Stimulated activated CD8-positive, alpha-beta memory T cell treated with anti-CD3 and anti-CD28 coated beads, Interleukin-2, amount 100 ng/mL, for 1 hour (primary cell): Measurements from ENCODE around the gene CABP4.
A peak's percentile ranks its signal among the peaks of the same experiment; 100 is the strongest.

Experiments used
- DNase-seq, 2 donors: peaks; one replicate each; pipeline ENCODE4 v3.0.0-alpha.2; 2020; ENCODE audit warnings: low read depth in 2 of 2

Gene CABP4

GRCh38 chr11:67455054-67455453, at the start of gene CABP4:
CABP4 (plus strand) TSS chr11:67455354; CDS start chr11:67455424, 70 bp downstream.
- DNase-seq, result no peak

GRCh38 chr11:67405688-67406339, 49.3 kb upstream of the CABP4 start:
- DNase-seq, result no peak

- DNase-seq, result no peak
Measured at GRCh38 chr11:67406420-67406968, 48.7 kb upstream of the CABP4 start.

- no peak for DNase-seq
Measured at GRCh38 chr11:67406969-67407687, 48.0 kb upstream of the CABP4 start.

GRCh38 chr11:67407688-67408163, 47.4 kb upstream of the CABP4 start:
- DNase-seq, result no peak

- no peak for DNase-seq
Measured at GRCh38 chr11:67408437-67409200, 46.5 kb upstream of the CABP4 start.

GRCh38 chr11:67409261-67409666, 45.9 kb upstream of the CABP4 start:
- DNase-seq, result peak; percentile 51 to 62

- no peak for DNase-seq
Measured at GRCh38 chr11:67409781-67410368, 45.3 kb upstream of the CABP4 start.

- DNase-seq, result no peak
Measured at GRCh38 chr11:67410369-67410831, 44.8 kb upstream of the CABP4 start.

- DNase-seq, result no peak
Measured at GRCh38 chr11:67410984-67411784, 44.0 kb upstream of the CABP4 start.

- no peak for DNase-seq
Measured at GRCh38 chr11:67411785-67412152, 43.4 kb upstream of the CABP4 start.

- DNase-seq, result no peak
Measured at GRCh38 chr11:67412495-67413179, 42.5 kb upstream of the CABP4 start.

GRCh38 chr11:67413266-67413849, 41.8 kb upstream of the CABP4 start:
- no peak for DNase-seq

GRCh38 chr11:67415501-67416304, 39.5 kb upstream of the CABP4 start, which contains the start of gene CARNS1:
CARNS1 (plus strand) TSS chr11:67415678; CDS start chr11:67416200, 522 bp downstream.
- DNase-seq, result no peak

GRCh38 chr11:67416416-67417335, 38.5 kb upstream of the CABP4 start:
- DNase-seq, result peak in 1 of 2 donors; percentile 73

GRCh38 chr11:67417425-67417824, 37.7 kb upstream of the CABP4 start:
- no peak for DNase-seq

- DNase-seq, result no peak
Measured at GRCh38 chr11:67418476-67419281, 36.5 kb upstream of the CABP4 start.
